ENCODE measurements around the gene RHBG. TPM values are rescaled to one million over a fixed set of nuclear protein-coding genes. Genes with fewer than 3 reads are reported as not detected.

Gene RHBG
- total and polyA plus RNA-seq, 4 donors: 0.25 to 6.4 (median 2.3) TPM

GRCh38 chr1:156400191-156400935 is 31.4 kb downstream of the RHBG start:
- no peak overlapping the region for H3K9ac ChIP-seq (ENCODE audit: low read depth in 1 of 2, low read length in 2 of 2)
- no peaks in the 10 kb centered on the region for H3K4me1 ChIP-seq (ENCODE audit: control insufficient read depth in 4 of 4, insufficient read depth in 4 of 4, low read length in 3 of 4)
- H3K36me3 ChIP-seq (ENCODE audit: control insufficient read depth in 4 of 4, insufficient read depth in 3 of 4, low read depth in 1 of 4, low read length in 3 of 4): no peaks in the 10 kb centered on the region
- no peak overlapping the region for H3K27ac ChIP-seq (ENCODE audit: low read depth in 1 of 2, low read length in 2 of 2)
- 81% methylated on average over 25 of the region's 25 CpGs for WGBS
- DNase-seq (ENCODE audit: low spot score): no peak
- H3K27me3 ChIP-seq (ENCODE audit: control insufficient read depth in 4 of 4, insufficient read depth in 4 of 4, low read length in 3 of 4): peaks cover 0 to 2% (median 0%) of the 10 kb centered on the region in 4 donors
- no peaks in the 10 kb centered on the region for H3K9me3 ChIP-seq (ENCODE audit: control insufficient read depth in 4 of 4, low read length in 3 of 4)
- no peak overlapping the region for H3K4me3 ChIP-seq (ENCODE audit: low read depth in 1 of 3, low read length in 3 of 3)
- no peak for TF ChIP-seq HNF4A (conservative IDR thresholded peaks at IDR 0.05)
- no peak for TF ChIP-seq FOXA1 (IDR thresholded peaks at IDR 0.05)
- TF ChIP-seq RXRA (IDR thresholded peaks at IDR 0.05): no peak
- no peak for TF ChIP-seq ZBTB33 (IDR thresholded peaks at IDR 0.05)
- TF ChIP-seq HNF4G (IDR thresholded peaks at IDR 0.05): no peak
- TF ChIP-seq ATF3 (IDR thresholded peaks at IDR 0.05): no peak
- no peak for TF ChIP-seq MAX (IDR thresholded peaks at IDR 0.05)
- no peak for TF ChIP-seq TAF1 (conservative IDR thresholded peaks at IDR 0.05)
- no peak for TF ChIP-seq YY1 (IDR thresholded peaks at IDR 0.05)
- TF ChIP-seq FOXA2 (IDR thresholded peaks at IDR 0.05): no peak
- no peak for TF ChIP-seq EGR1 (IDR thresholded peaks at IDR 0.05; ENCODE audit: low read depth in 2 of 2)
- no peak for TF ChIP-seq GABPA (IDR thresholded peaks at IDR 0.05 in 1 of 2, conservative IDR thresholded peaks at IDR 0.05 in 1 of 2)
- no peak for TF ChIP-seq REST (IDR thresholded peaks at IDR 0.05)
- TF ChIP-seq RAD21 (IDR thresholded peaks at IDR 0.05): no peak

GRCh38 chr1:156401041-156401574 is 32.1 kb downstream of the RHBG start:
- H3K4me1 ChIP-seq (ENCODE audit: control insufficient read depth in 4 of 4, insufficient read depth in 4 of 4, low read length in 3 of 4): no peaks in the 10 kb centered on the region
- 78% methylated on average over 6 of the region's 6 CpGs for WGBS
- peaks cover 0 to 2% (median 0%) of the 10 kb centered on the region in 4 donors for H3K27me3 ChIP-seq (ENCODE audit: control insufficient read depth in 4 of 4, insufficient read depth in 4 of 4, low read length in 3 of 4)
- no peaks in the 10 kb centered on the region for H3K36me3 ChIP-seq (ENCODE audit: control insufficient read depth in 4 of 4, insufficient read depth in 3 of 4, low read depth in 1 of 4, low read length in 3 of 4)
- no peaks in the 10 kb centered on the region for H3K9me3 ChIP-seq (ENCODE audit: control insufficient read depth in 4 of 4, low read length in 3 of 4)
- no peak overlapping the region for H3K27ac ChIP-seq (ENCODE audit: low read depth in 1 of 2, low read length in 2 of 2)
- no peak for DNase-seq (ENCODE audit: low spot score)
- H3K9ac ChIP-seq (ENCODE audit: low read depth in 1 of 2, low read length in 2 of 2): no peak overlapping the region
- H3K4me3 ChIP-seq (ENCODE audit: low read depth in 1 of 3, low read length in 3 of 3): no peak overlapping the region
- TF ChIP-seq ATF3 (IDR thresholded peaks at IDR 0.05): no peak
- no peak for TF ChIP-seq YY1 (IDR thresholded peaks at IDR 0.05)
- TF ChIP-seq JUND (IDR thresholded peaks at IDR 0.05): no peak
- TF ChIP-seq FOXA2 (IDR thresholded peaks at IDR 0.05): no peak
- no peak for TF ChIP-seq REST (IDR thresholded peaks at IDR 0.05)
- TF ChIP-seq TAF1 (conservative IDR thresholded peaks at IDR 0.05): no peak
- no peak for TF ChIP-seq CTCF (IDR thresholded peaks at IDR 0.05; ENCODE audit: low read depth, low read length, missing input control)
- no peak for TF ChIP-seq GABPA (IDR thresholded peaks at IDR 0.05 in 1 of 2, conservative IDR thresholded peaks at IDR 0.05 in 1 of 2)
- TF ChIP-seq EGR1 (IDR thresholded peaks at IDR 0.05; ENCODE audit: low read depth in 2 of 2): no peak
- no peak for TF ChIP-seq RAD21 (IDR thresholded peaks at IDR 0.05)
- no peak for TF ChIP-seq SP1 (IDR thresholded peaks at IDR 0.05)
- TF ChIP-seq MAX (IDR thresholded peaks at IDR 0.05): no peak
- no peak for TF ChIP-seq NR2F2 (IDR thresholded peaks at IDR 0.05)
- no peak for TF ChIP-seq HNF4G (IDR thresholded peaks at IDR 0.05)
- TF ChIP-seq HNF4A (conservative IDR thresholded peaks at IDR 0.05): no peak
